IMR-90 (cell line): Measurements from ENCODE around the gene ST3GAL5.

ENCODE experiments used
- CTCF ChIP-seq: conservative IDR thresholded peaks from 2 replicates; pipeline ENCODE4 v1.5.1; 2012; ENCODE audit warnings: mild to moderate bottlenecking, low read depth, low read length, improper control_type of control experiment
- ELK1 ChIP-seq: fragments of 150-350 bp; IDR thresholded peaks from 2 replicates; pipeline ENCODE4 v1.6.1; 2016; ENCODE audit warnings: low read depth, mild to moderate bottlenecking, low read length, moderate library complexity, borderline replicate concordance
- MXI1 ChIP-seq: IDR thresholded peaks from 2 replicates; pipeline ENCODE4 v1.6.1; 2012; ENCODE audit warnings: low read depth, mild to moderate bottlenecking, low read length, moderate library complexity, borderline replicate concordance
- POLR2A ChIP-seq: IDR thresholded peaks from 2 replicates; pipeline ENCODE4 v1.6.1; 2012; ENCODE audit warnings: mild to moderate bottlenecking, low read depth, low read length
- SMC3 ChIP-seq: fragments of 150-350 bp; IDR thresholded peaks from 2 replicates; pipeline ENCODE4 v1.6.1; 2016; ENCODE audit warnings: low read depth, mild to moderate bottlenecking, antibody characterized with exemption, low read length, moderate library complexity
- USF2 ChIP-seq: fragments of 150-350 bp; IDR thresholded peaks from 2 replicates; pipeline ENCODE4 v1.6.1; 2017; ENCODE audit warnings: mild to moderate bottlenecking, antibody characterized with exemption, low read length, low read depth

- no peak for TF ChIP-seq CTCF
- TF ChIP-seq ELK1, result no peak
- TF ChIP-seq POLR2A, result no peak
- no peak for TF ChIP-seq MXI1
- no peak for TF ChIP-seq SMC3
- no peak for TF ChIP-seq USF2
Observed at GRCh38 chr2:85801871-85802270, 86.9 kb downstream of the ST3GAL5 start.
